T-helper 17 cell (primary cell): Measurements from ENCODE around the gene NIM1K. TPM values are rescaled to one million over a fixed set of nuclear protein-coding genes. Genes with fewer than 3 reads are reported as not detected.

Source experiments
- ATAC-seq: fragments of 150-1000 bp; cut with Tn5 transposase; 2 replicates; pipeline ENCODE4 v1.10.0; 2021; ENCODE audit warnings: mild to moderate bottlenecking, moderate library complexity
- DNase-seq, 3 donors: peaks; one replicate each; pipeline versions ENCODE4 v3.0.0 to v3.0.0-alpha.2; 2020 to 2021
- H3K9me3 ChIP-seq: one replicate; pipeline ENCODE4 v1.7.0; 2013; ENCODE audit warnings: low read length, mild to moderate bottlenecking; ENCODE audit not compliant: control insufficient read depth, poor library complexity, severe bottlenecking
- H3K27ac Mint-ChIP-seq: one replicate; pipeline ENCODE4 v1.8.0; 2022; ENCODE audit warnings: mild to moderate bottlenecking, moderate library complexity, mixed read lengths
- H3K27me3 Mint-ChIP-seq: one replicate; pipeline ENCODE4 v1.8.0; 2022; ENCODE audit warnings: mixed read lengths
- H3K36me3 Mint-ChIP-seq: one replicate; pipeline ENCODE4 v1.8.0; 2022; ENCODE audit warnings: low read depth, mixed read lengths
- H3K4me1 Mint-ChIP-seq: one replicate; pipeline ENCODE4 v1.8.0; 2022; ENCODE audit warnings: mild to moderate bottlenecking, mixed read lengths
- H3K4me3 Mint-ChIP-seq: one replicate; pipeline ENCODE4 v1.8.0; 2022; ENCODE audit warnings: mild to moderate bottlenecking, moderate library complexity, mixed read lengths
- total RNA-seq, 4 donors: library from RNA in 2 of 4; stranded (reverse) in 2 of 4; gene quantifications; one replicate each; pipeline ENCODE4 v1.2.3 and lab custom pipeline; 2022 to 2026

NIM1K gene
- total RNA-seq, 2 donors from 2014 or later, result 0.76 to 1.1 TPM

DNA sequence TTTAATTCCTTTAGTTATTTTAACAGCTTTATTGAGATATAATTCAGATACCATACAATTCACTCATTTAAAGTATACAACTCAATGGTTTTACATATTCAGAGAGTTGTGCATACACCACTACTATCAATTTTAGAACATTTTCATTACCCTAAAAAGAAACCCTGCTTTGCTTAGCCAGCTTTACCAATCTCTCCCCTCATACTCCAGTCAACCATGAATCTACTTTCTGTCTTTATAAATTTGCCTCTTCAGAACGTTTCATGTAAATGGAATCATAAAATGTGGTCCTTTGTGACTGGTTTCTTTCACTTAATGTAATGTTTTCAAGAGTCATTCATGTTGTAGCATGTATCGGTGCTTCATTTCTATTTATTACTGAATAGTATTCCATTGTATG, 24.9 kb downstream of the NIM1K start:
- Mint-ChIP-seq H3K27me3 (peaks cover 6% of the 10 kb centered on the region), H3K27ac (no peak overlapping the region), H3K36me3 (no peaks in the 10 kb centered on the region), H3K4me3 (no peak overlapping the region), H3K4me1 (peaks cover 3% of the 10 kb centered on the region)
- no peaks in the 10 kb centered on the region for H3K9me3 ChIP-seq
- no peak for ATAC-seq
- DNase-seq, result no peak

DNA sequence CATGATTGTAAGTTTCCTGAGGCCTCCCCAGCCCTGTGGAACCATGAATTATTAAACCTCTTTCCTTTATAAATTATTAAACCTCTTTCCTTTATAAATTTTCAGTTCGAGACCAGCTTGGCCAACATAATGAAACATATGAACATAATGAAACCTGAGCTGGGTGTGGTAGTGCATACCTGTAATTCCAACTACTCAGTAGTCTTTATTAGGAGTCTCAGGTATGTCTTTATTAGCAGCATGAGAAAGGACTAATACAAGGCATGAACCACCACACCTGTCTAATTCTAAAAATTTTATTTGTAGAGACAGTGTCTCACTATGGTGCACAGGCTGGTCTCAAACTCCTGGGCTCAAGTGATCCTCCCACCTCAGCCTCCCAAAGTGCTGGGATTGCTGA, 27.1 kb downstream of the NIM1K start:
- Mint-ChIP-seq H3K4me3 (no peak overlapping the region), H3K4me1 (no peaks in the 10 kb centered on the region), H3K36me3 (no peaks in the 10 kb centered on the region), H3K27me3 (peaks cover 6% of the 10 kb centered on the region), H3K27ac (no peak overlapping the region)
- DNase-seq (no peak), ATAC-seq (no peak)
- H3K9me3 ChIP-seq, result no peaks in the 10 kb centered on the region

DNA sequence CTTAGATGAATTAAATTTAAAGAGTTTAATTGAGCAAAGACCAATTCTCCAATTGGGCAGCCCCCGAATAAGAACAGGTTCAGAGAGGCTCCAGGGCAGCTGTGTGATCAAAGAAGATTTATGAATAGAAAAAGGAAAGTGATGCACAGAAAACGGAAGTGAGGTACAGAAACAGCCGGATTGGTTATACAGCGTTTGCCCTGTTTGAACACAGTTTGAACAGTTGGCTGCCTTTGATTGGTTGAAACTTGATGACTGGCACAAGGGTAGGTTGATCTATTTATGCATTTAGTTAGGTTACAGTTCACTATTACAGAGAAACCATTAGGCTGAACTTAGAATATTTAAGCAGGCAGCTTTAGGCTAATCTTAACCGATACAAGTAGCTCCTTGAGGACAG, 29.5 kb downstream of the NIM1K start:
- H3K4me1 Mint-ChIP-seq, result no peaks in the 10 kb centered on the region
- H3K9me3 ChIP-seq, result no peaks in the 10 kb centered on the region
- DNase-seq, result no peak
- no peak overlapping the region for H3K4me3 Mint-ChIP-seq
- H3K36me3 Mint-ChIP-seq, result no peaks in the 10 kb centered on the region
- no peak overlapping the region for H3K27ac Mint-ChIP-seq
- peaks cover 6% of the 10 kb centered on the region for H3K27me3 Mint-ChIP-seq
- no peak for ATAC-seq

DNA sequence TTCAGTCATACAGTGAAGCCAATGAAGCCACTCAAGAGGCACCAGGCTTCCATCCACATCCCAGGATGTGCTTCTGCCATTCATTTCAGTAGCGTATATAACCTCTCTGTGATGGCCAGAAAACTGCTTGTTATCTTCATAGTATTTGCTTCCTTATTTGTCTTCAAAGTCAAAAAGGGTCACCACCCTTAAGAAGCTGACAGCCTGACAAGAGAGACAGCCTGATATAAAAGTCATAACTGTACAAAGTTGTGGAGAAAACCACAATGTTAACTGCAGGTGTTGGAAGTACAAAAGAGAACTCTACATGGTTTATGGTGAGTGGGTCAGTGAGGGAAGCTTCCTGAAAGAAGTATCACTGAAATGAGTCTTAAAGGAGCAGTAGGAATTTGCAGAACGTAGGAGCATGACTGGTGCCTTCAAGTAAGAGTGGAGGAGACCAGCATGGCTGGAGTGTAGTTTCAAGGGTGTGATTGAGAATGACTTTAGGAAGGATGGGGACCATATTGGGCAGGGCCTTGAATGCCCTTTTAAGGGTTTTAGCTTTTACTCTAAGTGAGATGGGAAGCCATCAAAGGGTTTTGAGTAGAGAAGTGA, 33.7 kb downstream of the NIM1K start:
- no peaks in the 10 kb centered on the region for H3K27me3 Mint-ChIP-seq

DNA sequence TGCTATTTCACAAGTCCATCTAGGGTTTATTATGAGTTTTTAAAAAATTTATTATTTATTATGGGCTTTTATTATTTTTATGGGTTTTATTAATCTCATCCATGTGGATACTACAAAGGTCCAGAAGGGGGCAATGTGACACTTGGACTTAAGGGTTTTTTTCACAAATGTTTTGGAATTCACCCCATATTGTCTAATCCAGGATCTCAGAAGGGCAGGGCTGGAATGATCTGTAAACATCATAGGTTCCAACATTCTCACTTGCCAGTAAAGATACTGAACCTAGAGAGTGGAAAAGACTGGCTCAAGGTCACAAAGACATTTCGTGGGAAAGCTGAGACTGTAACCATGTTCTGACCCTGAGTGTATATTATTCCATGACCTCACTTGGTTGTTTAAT, 35.6 kb downstream of the NIM1K start:
- Mint-ChIP-seq H3K36me3 (no peaks in the 10 kb centered on the region), H3K4me1 (no peaks in the 10 kb centered on the region), H3K27me3 (peaks cover 5% of the 10 kb centered on the region), H3K27ac (no peak overlapping the region), H3K4me3 (no peak overlapping the region)
- no peaks in the 10 kb centered on the region for H3K9me3 ChIP-seq
- DNase-seq (no peak), ATAC-seq (no peak)

More for the DNA sequence above, 33.7 kb downstream of the NIM1K start:
- H3K4me3 Mint-ChIP-seq, result no peak overlapping the region
- ATAC-seq (no peak), DNase-seq (no peak)
- H3K27ac Mint-ChIP-seq, result no peak overlapping the region
- H3K9me3 ChIP-seq, result no peaks in the 10 kb centered on the region
- H3K36me3 Mint-ChIP-seq, result no peaks in the 10 kb centered on the region
- H3K4me1 Mint-ChIP-seq, result no peaks in the 10 kb centered on the region

DNA sequence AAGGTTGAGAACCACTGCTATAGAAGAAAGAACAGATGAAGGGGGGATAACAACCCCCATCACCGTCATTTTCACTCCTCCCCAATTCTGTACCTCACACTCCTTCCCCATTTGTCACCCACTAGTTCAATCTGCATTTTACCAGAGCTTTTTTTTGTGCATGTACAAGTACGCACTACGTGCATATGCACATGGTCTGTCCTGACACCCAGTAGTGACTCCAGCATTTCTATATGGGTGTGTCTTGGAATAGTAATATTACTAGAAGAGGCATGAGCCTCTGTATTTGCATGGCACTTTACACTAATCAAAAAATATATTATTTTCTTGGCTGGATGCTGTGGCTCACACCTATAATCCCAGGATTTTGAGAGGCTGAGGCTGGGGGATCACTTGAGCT, 38.7 kb downstream of the NIM1K start:
- DNase-seq, result no peak
- H3K9me3 ChIP-seq, result no peaks in the 10 kb centered on the region
- Mint-ChIP-seq H3K27ac (no peak overlapping the region), H3K4me1 (no peaks in the 10 kb centered on the region), H3K27me3 (peaks cover 5% of the 10 kb centered on the region), H3K36me3 (no peaks in the 10 kb centered on the region), H3K4me3 (no peak overlapping the region)
- ATAC-seq, result no peak

DNA sequence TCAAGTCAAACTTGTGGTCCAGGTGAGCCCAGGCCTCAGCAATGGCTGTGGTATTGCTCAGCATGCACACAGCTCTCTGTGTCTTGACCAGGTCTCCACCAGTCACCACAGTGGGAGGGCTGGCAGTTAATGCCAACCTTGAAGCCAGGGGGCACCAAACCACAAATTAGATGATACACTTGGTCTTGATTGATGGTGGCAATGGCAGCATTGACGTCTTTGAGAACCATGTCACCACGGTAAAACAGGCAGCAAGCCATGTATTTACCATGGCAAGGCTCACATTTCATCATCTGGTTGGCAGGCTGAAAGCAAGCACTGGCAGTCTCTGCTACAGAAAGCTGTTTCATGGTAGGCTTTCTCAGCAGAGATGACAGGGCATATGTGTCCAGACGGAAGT, 40.0 kb downstream of the NIM1K start:
- DNase-seq, result no peak
- Mint-ChIP-seq H3K4me1 (peaks cover 3% of the 10 kb centered on the region), H3K4me3 (no peak overlapping the region), H3K27ac (no peak overlapping the region), H3K36me3 (no peaks in the 10 kb centered on the region), H3K27me3 (peaks cover 5% of the 10 kb centered on the region)
- no peak for ATAC-seq
- no peaks in the 10 kb centered on the region for H3K9me3 ChIP-seq

DNA sequence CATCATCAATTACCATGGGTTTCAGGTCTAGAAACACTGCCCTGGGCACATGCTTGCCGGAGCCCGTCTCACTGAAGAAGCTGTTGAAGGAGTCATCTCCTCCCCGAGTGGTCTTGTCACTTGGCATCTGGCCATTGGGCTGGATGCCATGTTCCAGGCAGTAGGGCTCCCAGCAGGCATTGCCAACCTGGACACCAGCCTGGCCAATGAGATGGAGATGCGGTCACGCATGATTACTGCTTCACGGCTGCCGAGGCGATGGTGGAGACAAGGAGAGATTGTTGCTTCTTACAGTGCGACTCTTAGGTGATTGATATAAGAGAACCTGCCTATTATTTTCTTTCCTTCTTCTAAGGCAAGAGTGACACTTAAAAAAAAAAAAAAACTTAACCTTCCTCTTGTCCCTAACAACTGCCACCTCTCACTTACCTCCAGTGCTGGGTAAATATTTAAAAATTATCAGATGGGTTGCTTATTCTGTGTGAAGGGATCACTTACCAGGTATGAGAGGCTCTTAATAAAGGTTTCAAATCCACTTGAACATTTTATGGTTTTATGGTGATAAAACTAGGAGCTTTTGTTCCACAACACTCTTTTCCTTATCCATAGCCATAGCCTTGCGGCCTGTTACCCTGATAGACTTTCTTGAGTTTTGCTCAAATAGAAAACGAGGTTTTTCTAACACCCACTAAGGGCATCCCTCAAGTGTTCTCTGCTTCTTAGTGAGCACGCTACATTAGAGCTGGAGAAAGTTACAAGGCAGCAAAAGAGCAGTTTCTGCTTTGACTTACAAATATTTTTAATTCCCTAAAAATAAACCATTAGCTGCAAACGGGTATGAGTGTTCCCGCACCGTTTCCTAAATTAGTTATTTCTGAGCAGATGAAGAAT, 41.2 kb downstream of the NIM1K start:
- DNase-seq (no peak), ATAC-seq (no peak)
- peaks cover 5% of the 10 kb centered on the region for H3K27me3 Mint-ChIP-seq
- H3K27ac Mint-ChIP-seq, result no peak overlapping the region
- no peaks in the 10 kb centered on the region for H3K36me3 Mint-ChIP-seq
- no peaks in the 10 kb centered on the region for H3K9me3 ChIP-seq
- peaks cover 3% of the 10 kb centered on the region for H3K4me1 Mint-ChIP-seq
- no peak overlapping the region for H3K4me3 Mint-ChIP-seq

DNA sequence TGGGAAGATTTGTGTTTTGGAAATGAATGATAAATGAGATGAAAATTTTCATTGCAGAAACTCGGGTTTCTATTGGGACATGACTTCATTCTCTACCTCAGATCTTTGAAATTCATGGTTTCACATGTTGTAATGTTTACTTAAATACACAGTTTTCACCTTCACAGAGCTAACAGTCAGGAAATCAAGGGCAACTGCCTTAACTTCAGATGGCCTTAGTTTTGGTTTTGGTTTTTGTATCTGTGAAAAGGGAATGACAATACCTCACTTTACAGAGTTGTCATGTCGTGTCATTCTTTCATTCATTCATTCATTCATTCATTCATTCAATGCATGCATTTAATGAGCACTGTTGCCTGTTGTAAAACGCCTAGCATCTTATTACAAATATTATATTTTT, 41.9 kb downstream of the NIM1K start:
- DNase-seq, result no peak
- no peaks in the 10 kb centered on the region for H3K9me3 ChIP-seq
- Mint-ChIP-seq H3K36me3 (no peaks in the 10 kb centered on the region), H3K27ac (no peak overlapping the region), H3K4me1 (peaks cover 3% of the 10 kb centered on the region), H3K4me3 (no peak overlapping the region), H3K27me3 (peaks cover 5% of the 10 kb centered on the region)
- no peak for ATAC-seq

DNA sequence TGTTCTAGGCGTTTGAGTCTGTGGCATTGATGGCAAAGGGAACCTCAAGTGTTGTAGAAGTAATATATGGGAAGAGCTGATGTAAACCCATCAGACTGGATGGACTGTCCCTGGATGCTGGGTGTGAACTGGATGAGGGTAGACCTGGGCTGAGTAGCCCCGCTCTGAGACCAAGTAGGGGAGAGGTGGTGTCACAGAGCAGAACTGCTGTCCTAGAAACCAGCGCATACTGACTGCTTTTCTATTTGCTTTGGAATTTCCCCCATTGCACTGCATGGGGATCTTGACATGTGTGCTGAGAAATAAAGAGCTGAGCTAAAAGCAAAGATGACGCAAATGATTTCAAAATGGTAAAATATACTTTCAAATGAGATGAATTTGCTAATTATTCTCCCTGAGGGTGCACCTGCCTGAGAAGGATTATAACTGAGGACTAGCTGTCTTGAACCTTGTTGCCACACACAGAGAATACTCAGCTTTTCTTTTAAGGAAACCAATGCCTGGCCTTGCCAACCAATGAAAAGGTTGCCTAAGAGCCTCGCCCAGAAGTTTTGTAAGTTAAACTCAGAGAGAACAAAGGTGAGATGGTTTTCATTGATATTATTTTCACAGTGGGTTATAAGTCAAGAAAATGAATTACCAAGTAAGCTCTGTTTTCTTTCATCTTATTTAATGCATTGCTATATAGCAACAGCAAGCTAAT, 44.8 kb downstream of the NIM1K start:
- H3K9me3 ChIP-seq, result no peaks in the 10 kb centered on the region
- no peak for DNase-seq
- ATAC-seq, result no peak
- peaks cover 2% of the 10 kb centered on the region for H3K36me3 Mint-ChIP-seq
- H3K4me1 Mint-ChIP-seq, result peaks cover 3% of the 10 kb centered on the region
- no peak overlapping the region for H3K4me3 Mint-ChIP-seq
- peaks cover 3% of the 10 kb centered on the region for H3K27me3 Mint-ChIP-seq
- H3K27ac Mint-ChIP-seq, result no peak overlapping the region

DNA sequence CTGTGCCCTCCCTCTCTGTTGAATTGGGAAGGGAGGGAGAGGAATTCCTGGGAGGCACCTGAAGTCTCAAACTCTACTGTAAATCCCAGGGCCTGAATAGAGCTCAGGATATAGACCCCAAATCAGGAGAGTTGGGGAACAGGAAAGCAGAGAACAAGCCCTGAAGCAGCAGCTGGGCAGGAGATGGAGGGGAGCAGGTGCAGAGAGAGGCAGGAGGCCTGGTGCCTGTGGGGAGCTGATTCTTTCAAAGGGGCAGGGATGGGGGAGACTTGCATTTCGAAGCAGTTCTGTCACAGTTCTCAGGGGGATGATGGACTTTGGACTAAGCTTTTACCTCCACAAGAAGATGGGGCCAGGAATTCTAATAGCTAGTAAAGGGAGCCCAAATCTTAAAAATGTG, 50.2 kb downstream of the NIM1K start:
- peaks cover 5% of the 10 kb centered on the region for H3K36me3 Mint-ChIP-seq
- peaks cover 2% of the 10 kb centered on the region for H3K4me1 Mint-ChIP-seq
- H3K4me3 Mint-ChIP-seq, result no peak overlapping the region
- no peaks in the 10 kb centered on the region for H3K9me3 ChIP-seq
- peaks cover 51% of the 10 kb centered on the region for H3K27me3 Mint-ChIP-seq
- DNase-seq (no peak), ATAC-seq (no peak)
- H3K27ac Mint-ChIP-seq, result no peak overlapping the region

DNA sequence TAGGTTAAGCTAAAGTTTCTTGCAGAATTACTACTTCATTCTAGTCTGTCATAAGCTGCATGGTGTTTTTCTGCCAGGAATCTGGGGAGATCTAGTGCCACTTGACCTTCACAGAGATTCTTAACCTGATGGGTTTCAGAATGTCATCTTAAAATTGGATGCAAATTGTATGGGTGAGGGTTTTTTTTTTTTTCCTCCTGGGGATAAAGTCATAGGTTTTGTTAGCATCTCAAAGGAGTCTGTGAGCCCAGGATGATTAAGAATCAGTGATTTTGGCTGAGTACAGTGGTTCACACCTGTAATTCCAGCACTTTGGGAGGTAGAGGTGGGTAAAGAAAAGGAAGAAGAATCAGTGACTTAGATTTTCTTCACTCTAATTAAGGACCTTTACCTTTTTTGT, 51.2 kb downstream of the NIM1K start:
- no peaks in the 10 kb centered on the region for H3K9me3 ChIP-seq
- H3K4me3 Mint-ChIP-seq, result no peak overlapping the region
- peaks cover 52% of the 10 kb centered on the region for H3K27me3 Mint-ChIP-seq
- ATAC-seq (no peak), DNase-seq (no peak)
- H3K4me1 Mint-ChIP-seq, result peaks cover 2% of the 10 kb centered on the region
- no peak overlapping the region for H3K27ac Mint-ChIP-seq
- H3K36me3 Mint-ChIP-seq, result peaks cover 6% of the 10 kb centered on the region

DNA sequence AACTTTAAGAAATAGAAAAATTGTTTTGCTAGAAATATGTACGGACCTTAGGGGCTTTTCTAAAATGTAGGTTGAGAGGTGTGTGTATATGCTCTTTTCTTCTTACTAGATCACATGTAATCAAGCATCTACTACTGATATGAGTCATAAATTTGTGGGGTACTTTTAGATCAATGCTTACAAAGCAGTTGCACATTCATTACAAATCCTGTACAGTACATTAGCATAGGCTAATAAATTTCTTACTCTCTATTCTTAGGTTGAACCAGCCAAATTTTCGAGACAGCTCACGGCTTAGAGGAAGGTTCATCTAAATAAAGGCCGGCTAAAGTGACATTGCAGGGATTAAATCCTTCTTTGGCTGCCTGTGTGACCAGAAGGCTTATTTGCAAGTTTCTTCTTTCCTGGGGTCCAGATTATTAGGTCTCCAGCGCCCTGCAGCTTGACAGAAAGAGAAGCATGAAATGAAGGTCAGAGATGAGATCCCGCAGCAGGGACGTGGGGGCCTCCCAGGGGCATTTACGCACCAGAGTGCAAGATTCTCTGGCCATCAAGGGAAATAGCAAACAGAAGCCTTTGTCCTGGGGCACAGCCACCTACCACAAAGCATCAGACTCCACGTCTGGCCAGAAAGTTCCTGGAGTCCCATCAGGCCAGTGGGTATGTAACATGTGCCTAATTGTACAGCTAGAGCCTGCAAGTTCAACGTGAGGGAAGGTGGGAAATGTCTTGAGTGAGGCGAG, 53.0 kb downstream of the NIM1K start:
- H3K36me3 Mint-ChIP-seq, result peaks cover 8% of the 10 kb centered on the region
- H3K4me1 Mint-ChIP-seq, result peaks cover 2% of the 10 kb centered on the region
- no peak overlapping the region for H3K27ac Mint-ChIP-seq
- H3K27me3 Mint-ChIP-seq, result peaks cover 52% of the 10 kb centered on the region
- no peak for ATAC-seq
- H3K4me3 Mint-ChIP-seq, result no peak overlapping the region
- no peaks in the 10 kb centered on the region for H3K9me3 ChIP-seq
- DNase-seq, result no peak
